Stimulated activated CD4-positive, alpha-beta T cell treated with anti-CD3 and anti-CD28 coated beads, Interleukin-2, amount 100 ng/mL, for 48 hours (primary cell): ENCODE results near the gene RAB28.
A peak's percentile ranks its signal among the peaks of the same experiment; 100 is the strongest.

ENCODE experiments used
- DNase-seq, 2 donors: peaks; one replicate each; pipeline ENCODE4 v3.0.0-alpha.2; 2020

Gene RAB28

GRCh38 chr4:13504374-13504773 is 20.2 kb upstream of the RAB28 start:
- DNase-seq = no peak

GRCh38 chr4:13498469-13498868 is 14.3 kb upstream of the RAB28 start:
- DNase-seq = no peak

GRCh38 chr4:13496605-13497004 is 12.5 kb upstream of the RAB28 start:
- DNase-seq = no peak

GRCh38 chr4:13495753-13496152 is 11.6 kb upstream of the RAB28 start:
- DNase-seq = no peak

GRCh38 chr4:13493793-13494192 is 9.7 kb upstream of the RAB28 start:
- no peak for DNase-seq

GRCh38 chr4:13492747-13493146 is 8.6 kb upstream of the RAB28 start:
- DNase-seq = no peak

GRCh38 chr4:13484749-13485221 is 645 bp upstream of the RAB28 start:
- no peak for DNase-seq

- DNase-seq = peak; percentile 4 to 11
These were observed 395 bp downstream of the RAB28 start for GRCh38 chr4:13483768-13484121.

GRCh38 chr4:13483136-13483767 is 888 bp downstream of the RAB28 start:
- no peak for DNase-seq

GRCh38 chr4:13481569-13481968 is 2.6 kb downstream of the RAB28 start:
- DNase-seq = no peak

- DNase-seq = no peak
These were observed 5.4 kb downstream of the RAB28 start for GRCh38 chr4:13478707-13479106.

GRCh38 chr4:13478131-13478530 is 6.0 kb downstream of the RAB28 start:
- no peak for DNase-seq

GRCh38 chr4:13476915-13477314 is 7.2 kb downstream of the RAB28 start:
- DNase-seq = no peak

- no peak for DNase-seq
These were observed 8.0 kb downstream of the RAB28 start for GRCh38 chr4:13476152-13476551.

- DNase-seq = no peak
These were observed 12.7 kb downstream of the RAB28 start for GRCh38 chr4:13471400-13471799.

GRCh38 chr4:13470379-13470778 is 13.8 kb downstream of the RAB28 start:
- no peak for DNase-seq

- no peak for DNase-seq
These were observed 19.2 kb downstream of the RAB28 start for GRCh38 chr4:13464973-13465372.

- DNase-seq = no peak
These were observed 19.6 kb downstream of the RAB28 start for GRCh38 chr4:13464543-13464942.

- DNase-seq = no peak
These were observed 22.8 kb downstream of the RAB28 start for GRCh38 chr4:13461191-13461905.

- DNase-seq = no peak
These were observed 28.7 kb downstream of the RAB28 start for GRCh38 chr4:13455411-13455810.

GRCh38 chr4:13454786-13455185 is 29.4 kb downstream of the RAB28 start:
- no peak for DNase-seq

GRCh38 chr4:13452927-13453579 is 31.1 kb downstream of the RAB28 start:
- no peak for DNase-seq

- DNase-seq = no peak
These were observed 34.5 kb downstream of the RAB28 start for GRCh38 chr4:13449590-13449989.
